Glomerular visceral epithelial cell (primary cell): ENCODE results near the gene CLDN6.
A peak's percentile ranks its signal among the peaks of the same experiment; 100 is the strongest.

Experiments
- DNase-seq: peaks from one replicate; pipeline ENCODE4 v3.0.0-alpha.2; 2016; ENCODE audit errors: extremely low spot score

Gene CLDN6

DNA sequence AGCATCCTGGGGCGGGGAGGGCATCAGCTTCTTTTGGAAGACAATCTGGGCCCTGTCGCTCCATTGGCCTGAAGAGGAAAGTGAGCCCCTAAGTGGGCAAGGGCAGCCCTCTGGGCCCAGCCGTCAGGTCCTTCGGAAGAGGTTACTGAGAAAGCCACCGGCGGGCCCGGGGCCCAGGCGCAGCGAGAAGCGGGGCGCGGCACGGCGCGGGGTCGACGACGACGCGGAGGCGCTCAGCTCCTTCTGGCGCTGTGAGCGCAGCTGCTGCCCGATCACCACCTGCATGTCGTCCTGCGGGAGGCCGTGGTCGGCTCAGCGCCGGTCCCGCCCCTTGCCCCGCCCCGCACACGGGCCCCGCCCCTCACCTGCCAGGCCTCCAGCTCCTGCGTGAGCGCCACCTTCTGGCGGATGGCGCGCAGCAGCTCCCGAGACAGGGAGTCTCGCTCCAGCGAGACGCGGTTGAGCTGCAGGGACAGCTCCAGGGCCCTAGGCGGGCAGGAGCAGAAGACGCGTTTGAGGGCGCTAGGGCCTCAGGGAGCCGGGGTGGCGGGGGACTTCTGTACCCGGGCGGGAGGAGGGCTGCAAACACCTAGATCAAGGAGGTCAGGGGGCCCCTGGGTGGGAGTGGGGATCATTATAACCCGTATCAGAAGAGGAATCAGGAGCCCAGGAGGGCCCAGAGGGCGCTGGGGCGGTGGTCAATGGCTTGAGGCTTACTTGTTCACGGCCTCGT lies 10.2 kb upstream of the CLDN6 start:
- DNase-seq = peak; percentile 87

DNA sequence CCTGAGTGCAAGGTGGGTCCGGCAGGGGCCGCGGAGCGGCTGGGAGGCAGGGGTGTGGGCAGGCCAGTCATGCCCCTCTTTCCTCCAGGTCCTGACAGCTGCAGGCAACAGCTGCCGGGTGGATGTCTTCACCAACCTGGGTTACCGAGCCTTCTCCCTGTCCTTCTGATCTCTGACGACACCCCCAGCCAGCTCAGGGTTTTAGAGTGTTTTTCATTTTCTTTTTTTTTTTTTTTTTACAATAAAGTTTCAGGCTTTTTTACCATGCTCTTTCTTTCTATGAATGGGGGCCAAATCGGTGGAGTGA lies 9.5 kb upstream of the CLDN6 start:
- no peak for DNase-seq

DNA sequence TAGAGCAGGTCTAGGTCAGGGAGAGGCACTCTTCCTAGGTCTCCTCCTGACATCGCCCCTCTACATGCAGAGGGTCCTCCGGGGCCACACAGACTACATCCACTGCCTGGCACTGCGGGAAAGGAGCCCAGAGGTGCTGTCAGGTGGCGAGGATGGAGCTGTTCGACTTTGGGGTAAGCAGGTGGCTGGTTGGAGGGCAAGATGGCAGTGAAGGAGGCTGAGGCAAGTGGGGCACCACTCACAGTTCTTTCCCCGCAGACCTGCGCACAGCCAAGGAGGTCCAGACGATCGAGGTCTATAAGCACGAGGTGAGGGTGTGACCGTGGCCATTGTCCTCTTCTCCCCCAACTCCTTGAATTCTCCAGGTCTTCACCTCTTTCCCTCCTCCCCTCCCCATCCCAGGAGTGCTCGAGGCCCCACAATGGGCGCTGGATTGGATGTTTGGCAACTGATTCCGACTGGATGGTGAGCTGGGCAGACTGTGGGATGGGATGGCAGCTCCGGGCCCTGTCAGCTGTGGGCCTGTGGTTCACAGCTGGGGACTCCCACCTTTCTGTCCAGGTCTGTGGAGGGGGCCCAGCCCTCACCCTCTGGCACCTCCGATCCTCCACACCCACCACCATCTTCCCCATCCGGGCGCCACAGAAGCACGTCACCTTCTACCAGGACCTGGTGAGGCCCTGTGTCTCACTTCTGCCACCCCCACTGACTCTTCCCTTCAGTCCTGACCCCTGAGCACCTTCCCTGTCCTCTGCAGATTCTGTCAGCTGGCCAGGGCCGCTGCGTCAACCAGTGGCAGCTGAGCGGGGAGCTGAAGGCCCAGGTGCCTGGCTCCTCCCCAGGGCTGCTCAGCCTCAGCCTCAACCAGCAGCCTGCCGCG lies 8.9 kb upstream of the CLDN6 start:
- DNase-seq = no peak

DNA sequence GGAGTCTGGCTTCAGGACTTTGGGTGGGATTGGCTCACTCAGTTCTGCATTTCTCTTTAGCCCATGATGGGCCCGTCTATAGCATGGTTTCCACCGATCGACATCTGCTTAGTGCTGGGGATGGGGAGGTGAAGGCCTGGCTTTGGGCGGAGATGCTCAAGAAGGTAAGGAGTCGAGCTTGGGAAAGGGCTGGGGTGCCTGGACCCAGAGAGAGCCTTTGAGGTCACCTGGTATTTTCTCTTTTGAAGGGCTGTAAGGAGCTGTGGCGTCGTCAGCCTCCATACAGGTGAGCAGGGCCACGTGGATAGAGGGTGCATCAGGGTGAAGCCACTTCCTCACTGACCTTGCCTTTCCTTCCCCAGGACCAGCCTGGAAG lies 8.0 kb upstream of the CLDN6 start:
- no peak for DNase-seq

DNA sequence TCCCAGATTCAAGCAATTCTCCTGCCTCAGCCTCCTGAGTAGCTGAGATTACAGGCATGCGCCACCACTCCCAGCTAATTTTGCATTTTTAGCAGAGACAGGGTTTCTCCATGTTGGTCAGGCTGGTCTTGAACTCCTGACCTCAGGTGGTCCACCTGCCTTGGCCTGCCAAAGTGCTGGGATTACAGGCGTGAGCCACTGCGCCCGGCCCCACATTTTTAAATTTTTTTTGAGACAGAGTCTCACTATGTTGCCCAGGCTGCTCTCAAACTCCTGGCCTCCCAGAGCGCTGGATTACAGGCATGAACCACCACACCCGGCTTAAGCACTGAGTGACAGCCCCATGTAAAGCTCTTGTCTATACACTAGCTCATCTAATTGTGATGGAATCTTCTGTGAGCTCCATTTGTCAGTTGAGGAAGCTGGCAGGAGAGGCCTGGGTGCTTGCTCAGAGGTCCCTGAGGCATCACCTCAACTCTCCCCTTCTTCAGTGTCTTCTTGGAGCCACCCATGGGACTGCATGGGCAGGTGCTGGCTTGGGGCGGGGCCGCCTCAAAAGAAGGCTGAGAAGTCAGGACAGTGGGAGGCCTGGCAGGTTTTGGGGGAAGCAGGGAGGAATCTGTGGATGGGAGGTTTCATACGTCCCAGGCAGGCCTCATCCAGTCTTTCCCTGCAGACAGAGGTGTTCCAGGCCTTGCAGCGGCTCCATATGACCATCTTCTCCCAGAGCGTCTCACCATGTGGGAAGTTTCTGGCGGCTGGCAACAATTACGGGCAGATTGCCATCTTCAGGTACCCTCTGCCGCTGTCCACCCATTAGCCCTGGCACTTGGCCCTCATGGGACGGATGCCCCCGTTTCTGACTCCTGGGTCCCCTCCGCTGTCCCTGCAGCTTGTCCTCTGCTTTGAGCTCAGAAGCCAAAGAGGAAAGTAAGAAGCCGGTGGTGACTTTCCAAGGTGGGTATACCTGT lies 7.3 kb upstream of the CLDN6 start:
- DNase-seq = no peak

DNA sequence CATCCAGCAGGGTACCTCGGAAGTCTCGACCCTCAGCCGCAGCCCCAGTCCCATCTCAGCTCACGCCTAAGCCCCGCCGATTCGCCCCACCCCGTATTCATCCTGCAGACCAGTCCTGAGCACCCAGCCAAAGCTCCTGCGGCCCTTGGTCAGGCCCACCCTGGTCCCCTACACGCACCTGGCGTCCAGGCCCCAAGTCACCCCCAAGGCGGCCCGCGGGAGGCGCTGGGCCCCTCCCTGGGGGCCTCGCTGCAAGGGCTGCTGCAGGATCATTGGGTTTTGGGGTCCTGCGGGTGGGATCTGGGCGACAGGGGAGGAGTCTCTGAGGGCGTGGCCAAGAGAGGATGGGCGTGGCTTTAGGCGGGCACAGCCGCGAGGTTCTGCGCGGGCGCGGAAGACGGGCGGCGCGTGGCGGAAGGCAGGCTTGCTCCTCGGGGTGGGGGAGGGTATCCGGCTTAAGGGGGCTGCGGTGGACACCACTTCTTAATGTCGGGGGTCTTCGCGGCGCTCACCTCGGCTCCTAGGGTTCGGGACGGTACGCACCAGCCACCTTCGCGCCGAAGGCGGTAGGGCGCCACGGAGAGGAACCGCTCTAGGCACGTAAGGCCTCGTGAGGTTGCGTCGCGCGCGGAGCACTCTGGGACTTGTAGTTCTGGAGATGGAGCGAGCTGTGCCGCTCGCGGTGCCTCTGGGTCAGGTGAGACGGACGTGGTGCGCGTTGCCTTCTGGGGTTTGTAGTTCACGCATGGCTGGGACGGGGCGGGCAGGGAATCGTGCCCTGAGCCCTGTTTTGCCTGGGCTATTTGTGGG lies 5.9 kb upstream of the CLDN6 start, which contains the start of the genes HCFC1R1 and THOC6:
Gene HCFC1R1, minus strand, starts transcription at position 274 of the 810 bp plus-strand sequence. Its CDS starts 1 bp downstream, at position 273.
Gene THOC6, plus strand, starts transcription at position 367 of the 810 bp plus-strand sequence. Its CDS starts 292 bp downstream, at position 659.
- DNase-seq = peak; percentile 97

DNA sequence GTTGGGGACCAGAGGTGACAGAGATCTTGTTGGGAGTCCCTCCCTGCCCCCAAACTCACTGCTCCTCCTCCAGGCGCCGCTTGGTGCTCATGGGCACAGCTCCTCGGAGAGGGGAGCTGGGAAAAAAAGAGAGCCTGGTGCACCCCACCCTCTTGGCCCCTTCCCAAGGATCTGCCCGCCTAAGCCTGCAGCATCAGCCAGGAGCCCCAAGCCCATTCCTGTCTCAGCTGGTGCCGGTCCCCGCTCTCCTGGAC lies 5.4 kb upstream of the CLDN6 start:
- peak; percentile 92 for DNase-seq

DNA sequence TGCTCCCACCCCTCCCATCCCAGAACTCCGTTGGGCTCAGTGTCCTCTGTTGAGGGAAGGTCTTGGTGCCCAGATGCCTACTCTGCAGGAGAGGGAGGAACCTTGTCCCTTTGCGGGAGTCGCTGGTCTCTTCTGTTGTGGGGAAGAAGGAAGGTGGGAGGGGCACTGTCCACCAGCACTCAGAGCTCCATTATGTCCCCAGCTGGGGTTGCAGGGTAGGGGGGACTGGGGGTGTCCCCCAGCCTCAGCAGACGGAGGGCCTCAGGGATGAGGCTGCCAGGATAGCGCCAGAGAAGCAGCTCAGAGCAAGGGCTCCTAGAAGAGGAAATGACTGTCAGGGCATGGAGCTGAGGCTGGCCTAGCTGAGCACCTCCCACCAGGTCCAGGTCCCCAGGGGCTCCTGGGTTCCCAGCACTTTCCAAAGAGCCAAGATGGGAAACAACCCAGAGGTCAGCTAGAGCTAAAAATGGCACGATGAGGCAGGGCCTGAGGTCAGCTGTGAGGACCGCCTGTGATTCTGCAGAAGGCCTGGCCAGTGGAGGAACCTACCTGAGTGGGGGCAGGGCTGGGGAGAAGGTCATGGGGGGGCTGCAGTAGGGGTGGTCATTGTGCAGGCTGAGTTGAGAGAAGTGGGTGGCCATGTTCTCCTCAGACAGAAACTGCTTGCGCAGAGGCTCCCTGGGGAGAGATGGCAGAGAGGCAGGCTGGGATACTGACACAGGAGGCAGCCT lies 4.9 kb upstream of the CLDN6 start:
- no peak for DNase-seq

DNA sequence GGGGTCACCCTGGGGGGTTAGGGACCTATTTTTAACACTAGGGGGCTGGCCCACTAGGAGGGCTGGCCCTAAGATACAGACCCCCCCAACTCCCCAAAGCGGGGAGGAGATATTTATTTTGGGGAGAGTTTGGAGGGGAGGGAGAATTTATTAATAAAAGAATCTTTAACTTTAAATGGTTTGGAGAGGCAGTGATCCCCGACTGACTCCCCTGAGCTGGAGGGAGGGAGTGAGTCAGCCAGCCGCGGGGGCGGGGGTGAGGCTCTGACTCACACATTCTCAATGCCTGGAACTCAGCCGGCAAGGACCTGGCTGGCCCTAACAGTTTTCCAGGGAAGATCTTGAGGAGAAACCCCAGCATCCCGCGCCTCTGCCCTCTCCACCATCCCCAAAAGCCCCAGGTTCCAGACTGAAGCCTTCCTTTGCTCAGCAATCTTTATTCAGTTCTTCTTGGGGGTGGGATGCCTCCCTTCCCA lies 4.3 kb upstream of the CLDN6 start:
- DNase-seq = peak; percentile 93

DNA sequence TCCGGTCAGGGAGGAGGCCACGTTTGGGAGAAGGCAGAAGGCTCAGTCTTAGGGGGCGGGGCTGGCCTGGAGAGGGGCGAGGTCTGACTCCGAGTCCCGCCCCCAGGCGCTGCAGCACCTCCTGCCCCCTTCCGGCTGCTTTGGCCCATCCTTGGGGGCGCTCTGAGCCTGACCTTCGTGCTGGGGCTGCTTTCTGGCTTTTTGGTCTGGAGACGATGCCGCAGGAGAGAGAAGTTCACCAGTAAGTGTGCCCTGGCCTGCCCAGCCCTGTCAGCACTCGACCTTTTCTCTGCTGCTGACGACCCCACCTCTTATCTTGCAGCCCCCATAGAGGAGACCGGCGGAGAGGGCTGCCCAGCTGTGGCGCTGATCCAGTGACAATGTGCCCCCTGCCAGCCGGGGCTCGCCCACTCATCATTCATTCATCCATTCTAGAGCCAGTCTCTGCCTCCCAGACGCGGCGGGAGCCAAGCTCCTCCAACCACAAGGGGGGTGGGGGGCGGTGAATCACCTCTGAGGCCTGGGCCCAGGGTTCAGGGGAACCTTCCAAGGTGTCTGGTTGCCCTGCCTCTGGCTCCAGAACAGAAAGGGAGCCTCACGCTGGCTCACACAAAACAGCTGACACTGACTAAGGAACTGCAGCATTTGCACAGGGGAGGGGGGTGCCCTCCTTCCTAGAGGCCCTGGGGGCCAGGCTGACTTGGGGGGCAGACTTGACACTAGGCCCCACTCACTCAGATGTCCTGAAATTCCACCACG lies 3.6 kb upstream of the CLDN6 start:
- DNase-seq = peak; percentile 95

DNA sequence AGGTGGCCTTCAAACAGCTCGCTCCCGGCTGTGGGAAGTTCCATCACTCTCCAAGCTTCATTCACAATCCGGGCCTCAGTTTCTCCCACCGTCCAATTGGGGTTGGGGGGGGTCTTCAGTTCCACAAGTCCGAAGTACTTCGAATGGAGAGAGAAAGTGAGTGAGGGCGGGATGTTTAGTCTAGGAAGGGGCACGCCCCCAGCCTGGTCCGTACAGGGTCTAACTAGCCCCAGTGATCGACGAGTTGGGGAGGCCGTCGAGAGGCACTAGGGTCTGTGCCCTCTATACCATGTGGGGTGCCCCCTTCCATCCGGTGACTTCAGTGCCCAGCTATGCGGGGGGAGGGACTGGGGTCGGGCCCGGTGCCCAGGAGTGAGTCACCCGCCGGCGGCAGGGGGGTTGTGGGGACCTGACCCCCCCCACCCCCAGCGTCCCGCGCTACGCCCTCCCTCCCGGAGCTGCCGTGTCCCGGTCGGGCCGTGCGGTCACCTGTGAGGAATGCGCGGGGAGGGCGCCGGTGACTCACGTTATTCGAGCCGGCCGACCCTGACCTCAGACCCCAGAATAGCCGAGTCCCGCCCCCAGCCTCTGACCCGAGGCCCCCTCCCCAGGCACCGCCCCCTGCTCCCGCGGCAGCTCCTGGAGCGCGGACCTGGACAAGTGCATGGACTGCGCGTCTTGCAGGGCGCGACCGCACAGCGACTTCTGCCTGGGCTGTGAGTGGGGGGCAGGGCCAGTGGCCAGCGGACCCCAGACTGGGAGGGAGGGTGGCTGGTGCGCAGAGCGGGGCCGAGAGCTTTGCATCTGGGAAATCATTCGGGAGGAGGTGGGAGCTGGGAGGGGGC lies 2.8 kb upstream of the CLDN6 start:
- peak; percentile 97 for DNase-seq

DNA sequence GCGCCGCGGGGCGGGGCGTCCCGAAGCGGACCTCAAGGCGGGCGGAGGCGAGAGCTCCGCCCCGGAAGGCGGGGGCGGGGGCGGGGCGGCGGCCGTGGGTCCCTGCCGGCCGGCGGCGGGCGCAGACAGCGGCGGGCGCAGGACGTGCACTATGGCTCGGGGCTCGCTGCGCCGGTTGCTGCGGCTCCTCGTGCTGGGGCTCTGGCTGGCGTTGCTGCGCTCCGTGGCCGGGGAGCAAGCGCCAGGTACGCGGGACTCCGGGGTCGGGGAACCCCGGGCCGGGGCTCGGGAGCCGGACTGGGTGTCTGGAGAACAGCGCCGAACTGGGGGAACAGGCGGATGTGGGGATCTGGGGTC lies 2.2 kb upstream of the CLDN6 start, which contains the start of gene TNFRSF12A:
Gene TNFRSF12A, plus strand, starts transcription at position 122 of the 357 bp plus-strand sequence. Its CDS starts 30 bp downstream, at position 152.
- peak; percentile 87 for DNase-seq

DNA sequence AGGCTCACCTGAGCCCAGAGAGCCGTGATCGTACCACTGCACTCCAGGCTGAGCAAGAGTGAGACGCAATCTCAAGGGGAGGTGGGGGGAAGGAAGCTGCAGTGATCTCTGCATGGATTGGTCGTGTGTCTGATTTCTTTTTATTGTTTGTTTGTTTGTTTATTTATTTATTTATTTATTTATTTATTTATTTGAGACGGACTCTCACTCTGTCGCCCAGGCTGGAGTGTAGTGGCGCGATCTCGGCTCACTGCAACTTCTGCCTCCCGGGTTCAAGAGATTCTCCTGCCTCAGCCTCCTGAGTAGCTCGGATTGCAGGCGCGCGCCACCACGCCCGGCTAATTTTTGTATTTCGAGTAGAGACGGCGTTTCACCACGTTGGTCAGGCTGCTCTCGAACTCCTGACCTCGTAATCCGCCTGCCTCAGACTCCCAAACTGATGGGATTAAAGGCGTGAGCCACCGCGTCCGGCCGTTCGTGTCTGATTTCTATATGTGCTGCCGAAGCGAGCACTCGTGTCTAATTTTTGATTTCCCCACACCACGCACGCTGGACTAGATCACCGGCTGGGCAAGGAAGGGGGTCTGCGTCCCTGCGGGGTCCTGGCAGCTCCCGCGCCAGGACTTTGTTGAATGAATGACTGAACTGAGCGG lies 1.7 kb upstream of the CLDN6 start:
- DNase-seq = no peak

DNA sequence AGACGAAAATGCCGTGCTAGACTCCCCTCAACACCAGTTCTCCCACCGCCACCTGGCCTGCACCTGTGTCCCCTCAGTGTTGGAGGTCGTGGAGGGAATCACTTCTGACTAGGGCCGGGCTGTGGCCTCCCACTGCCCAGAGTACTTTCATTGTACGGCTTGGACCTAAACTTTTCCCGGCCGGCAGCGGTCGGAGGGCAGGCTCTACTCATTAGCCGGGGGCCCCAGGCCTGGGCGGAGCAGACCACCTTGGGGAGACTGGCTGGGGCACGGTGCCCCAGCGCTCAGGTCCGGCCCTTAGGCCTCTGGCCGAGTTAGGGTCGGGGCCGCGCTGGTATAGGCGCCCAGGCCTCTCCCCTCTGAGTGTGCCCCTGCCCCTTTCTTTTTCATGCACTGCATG lies 639 bp downstream of the CLDN6 start:
- no peak for DNase-seq

DNA sequence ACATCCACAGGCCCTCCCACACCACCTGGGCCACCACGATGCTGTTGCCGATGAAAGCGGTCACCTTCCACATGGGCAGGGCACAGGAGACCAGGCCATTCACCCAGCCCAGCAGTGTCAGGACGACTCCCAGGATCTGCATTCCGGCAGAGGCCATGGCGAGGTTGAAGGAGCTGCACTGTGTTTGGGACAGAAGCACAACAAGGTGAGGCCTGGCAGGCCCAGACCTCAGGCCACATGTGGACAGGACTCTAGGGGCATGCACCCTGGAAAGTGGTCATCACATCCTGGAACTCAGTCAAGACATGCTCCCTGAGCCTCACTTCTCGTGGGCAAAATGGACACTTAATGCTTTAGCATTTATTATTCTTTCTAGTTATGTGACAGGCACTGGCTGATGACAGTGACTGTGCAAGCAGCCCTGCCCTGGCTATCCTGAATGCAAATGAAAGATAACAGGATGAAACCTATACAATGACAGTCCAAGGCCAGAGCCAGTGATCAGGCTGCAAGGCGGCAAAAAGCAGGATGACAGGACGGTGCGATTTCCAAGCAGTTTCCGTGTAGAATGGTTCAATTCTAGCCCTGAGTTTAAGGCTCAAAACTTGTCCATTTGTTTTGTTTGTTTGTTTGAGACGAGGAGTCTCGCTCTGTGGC lies 2.0 kb downstream of the CLDN6 start:
- DNase-seq = no peak

DNA sequence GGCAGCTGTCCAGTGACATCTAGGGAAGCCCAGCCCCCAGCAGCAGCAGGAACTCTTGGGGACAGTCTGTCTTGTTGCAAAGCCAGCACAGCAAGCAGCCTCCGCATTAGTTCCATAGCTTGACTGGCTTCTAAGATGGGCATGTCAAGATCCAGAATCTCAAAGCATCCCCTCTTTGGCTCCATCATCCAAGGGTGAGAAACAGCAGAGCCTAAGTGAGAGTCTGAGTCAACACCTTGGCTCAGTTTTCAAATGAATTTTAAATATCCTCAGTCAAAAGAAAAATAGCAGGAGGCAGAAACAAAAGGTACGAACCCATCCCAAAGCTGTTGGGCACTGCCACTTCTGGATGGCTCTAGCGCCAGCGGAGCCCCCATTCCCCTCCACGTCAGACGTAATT lies 3.0 kb downstream of the CLDN6 start:
- no peak for DNase-seq

DNA sequence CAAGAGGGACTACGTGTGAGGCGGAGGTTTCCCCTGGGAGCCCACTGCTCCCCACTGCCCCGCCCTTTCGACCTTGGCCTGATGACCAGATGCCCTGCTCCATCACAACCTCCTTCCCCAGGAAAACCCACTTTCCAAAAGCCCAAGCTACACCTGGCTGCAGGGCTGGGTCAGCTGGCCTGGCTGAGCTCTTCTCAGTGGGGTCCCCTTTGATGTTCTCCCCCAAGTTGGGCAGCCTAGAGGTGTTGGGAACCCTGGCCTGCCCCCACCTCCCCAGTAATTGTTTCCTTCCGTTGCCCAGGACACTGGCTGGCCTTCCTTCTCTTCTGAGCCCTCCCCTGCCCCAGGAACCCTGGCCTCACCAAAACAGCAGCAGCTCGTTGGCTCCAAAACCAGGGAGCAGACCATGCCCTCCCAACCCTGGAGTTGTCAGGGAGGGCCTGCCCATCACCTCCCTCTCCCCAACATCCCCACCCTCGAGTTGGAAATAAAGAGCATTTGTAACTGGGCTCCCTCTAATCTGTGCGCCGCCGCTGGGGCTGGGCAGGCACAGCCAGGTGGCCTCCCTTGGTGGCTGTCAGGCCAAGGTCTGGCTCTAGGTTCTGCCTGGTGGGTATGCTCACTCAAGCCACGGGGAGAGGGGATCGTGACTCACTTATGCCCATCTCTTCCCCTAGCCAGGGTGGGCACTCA lies 3.8 kb downstream of the CLDN6 start:
- no peak for DNase-seq
